Prostate gland (tissue), 2 donors: ENCODE results near the gene ZNF837.

ENCODE experiments used
- CTCF ChIP-seq, 4 experiments: fragments of 200-600 bp in 2 of 4; fragments of 450-650 bp in 2 of 4; sonication (generic) in 2 of 4; IDR thresholded peaks; 1 replicate in 3 of 4; 2 replicates in 1 of 4; pipeline ENCODE4 v1.5.1; 2016 to 2019; ENCODE audit warnings: antibody characterized with exemption in 4 of 4, mild to moderate bottlenecking in 2 of 4, moderate library complexity in 2 of 4
- POLR2A ChIP-seq: fragments of 450-650 bp; IDR thresholded peaks from one replicate; pipeline ENCODE4 v1.6.1; 2016; ENCODE audit warnings: antibody characterized with exemption, mild to moderate bottlenecking

DNA sequence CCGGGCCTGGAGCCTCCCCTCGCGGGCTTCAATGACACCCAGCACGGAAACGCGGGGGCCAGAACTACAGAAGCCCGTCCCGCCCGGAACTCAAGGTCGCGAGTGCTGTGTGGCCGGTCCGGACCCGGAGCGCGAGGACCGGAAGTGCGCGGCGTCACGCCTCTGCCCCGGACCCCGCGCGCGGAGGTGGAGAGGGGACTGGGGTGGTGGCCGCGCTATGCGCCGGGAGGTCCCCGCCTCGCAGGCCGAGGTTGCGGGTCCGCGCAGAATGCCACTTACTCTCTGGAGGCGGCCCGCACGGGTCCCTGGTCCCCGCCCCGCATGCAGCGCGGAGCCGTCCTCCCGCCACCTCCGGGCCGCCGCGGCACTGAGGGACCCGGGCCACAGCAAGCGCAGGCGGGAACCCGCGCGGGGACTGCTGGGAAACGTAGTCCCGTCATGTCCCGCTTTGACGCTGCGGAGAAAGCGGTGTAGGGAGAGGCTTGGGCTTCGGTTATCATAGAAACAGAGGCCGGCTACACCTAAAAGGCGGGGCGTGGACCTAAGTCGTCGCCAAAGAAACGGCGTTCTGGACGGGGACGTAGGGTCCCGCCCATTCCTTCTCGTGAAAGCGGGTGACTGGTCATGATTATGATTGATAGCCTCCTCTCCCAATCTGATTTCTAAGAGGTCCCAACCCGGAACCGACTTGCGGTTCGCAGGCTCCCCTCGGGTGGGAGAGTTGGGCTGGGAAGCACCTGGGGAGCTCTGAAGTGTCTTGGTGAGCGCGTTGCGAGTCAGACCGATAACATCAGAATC lies at the start of gene ZNF837:
- TF ChIP-seq CTCF (IDR thresholded peaks at IDR 0.05): peak in 2 of 4 experiments; percentile 38 to 55
- TF ChIP-seq POLR2A: peak; percentile 73
